H9 (cell line): ENCODE data around the gene TSPAN17. TPM values are rescaled to one million over a fixed set of nuclear protein-coding genes. Genes with fewer than 3 reads are reported as not detected.

Experiments used
- DNase-seq: peaks from one replicate; pipeline ENCODE4 v3.0.0-alpha.2; 2017
- H2AFZ ChIP-seq: one replicate; pipeline ENCODE4 v1.6.1; 2013; ENCODE audit warnings: mild to moderate bottlenecking, low read length, control low read depth, moderate library complexity
- H2AK5ac ChIP-seq: 2 replicates; pipeline ENCODE4 v1.6.1; 2013; ENCODE audit warnings: low read length, control low read depth, mixed read lengths; ENCODE audit not compliant: insufficient read length
- H2BK120ac ChIP-seq: one replicate; pipeline ENCODE4 v1.6.1; 2013; ENCODE audit warnings: low read depth, mild to moderate bottlenecking, low read length, control low read depth, inconsistent platforms; ENCODE audit not compliant: poor library complexity, severe bottlenecking
- H2BK12ac ChIP-seq: 2 replicates; pipeline ENCODE4 v1.6.1; 2013; ENCODE audit warnings: low read length, control low read depth, mixed read lengths, low read depth; ENCODE audit not compliant: insufficient read length
- H2BK15ac ChIP-seq: 2 replicates; pipeline ENCODE4 v1.6.1; 2013; ENCODE audit warnings: low read depth, low read length, control low read depth
- H2BK20ac ChIP-seq: one replicate; pipeline ENCODE4 v1.6.1; 2013; ENCODE audit warnings: low read depth, mild to moderate bottlenecking, low read length, control low read depth, inconsistent platforms; ENCODE audit not compliant: poor library complexity, severe bottlenecking
- H2BK5ac ChIP-seq: 2 replicates; pipeline ENCODE4 v1.6.1; 2013; ENCODE audit warnings: low read length, control low read depth, mixed read lengths; ENCODE audit not compliant: insufficient read length
- H3K14ac ChIP-seq: 2 replicates; pipeline ENCODE4 v1.6.1; 2013; ENCODE audit warnings: low read length, control low read depth; ENCODE audit not compliant: insufficient read depth
- H3K18ac ChIP-seq: 2 replicates; pipeline ENCODE4 v1.6.1; 2013; ENCODE audit warnings: low read depth, mild to moderate bottlenecking, mixed read lengths, low read length, control low read depth; ENCODE audit not compliant: insufficient read length
- H3K23ac ChIP-seq: 2 replicates; pipeline ENCODE4 v1.6.1; 2013; ENCODE audit warnings: low read length, control low read depth, mixed read lengths, low read depth; ENCODE audit not compliant: insufficient read length
- H3K23me2 ChIP-seq: 2 replicates; pipeline ENCODE4 v1.6.1; 2013; ENCODE audit warnings: low read depth, mild to moderate bottlenecking, mixed read lengths, low read length, control low read depth; ENCODE audit not compliant: insufficient read length, poor library complexity, severe bottlenecking
- H3K27ac ChIP-seq: 2 replicates; pipeline ENCODE4 v1.5.1; 2013; ENCODE audit warnings: low read length, control low read depth, mixed read lengths, low read depth; ENCODE audit not compliant: insufficient read length
- H3K27me3 ChIP-seq: 2 replicates; pipeline ENCODE4 v1.6.1; 2013; ENCODE audit warnings: low read length, control low read depth, inconsistent platforms; ENCODE audit not compliant: insufficient read depth
- H3K4ac ChIP-seq: 2 replicates; pipeline ENCODE4 v1.6.1; 2013; ENCODE audit warnings: low read depth, mild to moderate bottlenecking, control low read depth, inconsistent platforms, low read length, moderate library complexity
- H3K4me1 ChIP-seq: 2 replicates; pipeline ENCODE4 v1.6.1; 2013; ENCODE audit warnings: low read length, control low read depth, inconsistent platforms; ENCODE audit not compliant: insufficient read depth
- H3K4me2 ChIP-seq: 2 replicates; pipeline ENCODE4 v1.6.1; 2013; ENCODE audit warnings: low read length, control low read depth, mixed read lengths; ENCODE audit not compliant: insufficient read length, insufficient read depth
- H3K56ac ChIP-seq: 2 replicates; pipeline ENCODE4 v1.6.1; 2013; ENCODE audit warnings: low read depth, mild to moderate bottlenecking, mixed read lengths, low read length, control low read depth; ENCODE audit not compliant: insufficient read length
- H3K79me1 ChIP-seq: 2 replicates; pipeline ENCODE4 v1.6.1; 2013; ENCODE audit warnings: low read depth, mild to moderate bottlenecking, moderate library complexity, low read length, control low read depth, inconsistent platforms; ENCODE audit not compliant: insufficient read depth, poor library complexity, severe bottlenecking
- H3K79me2 ChIP-seq: 2 replicates; pipeline ENCODE4 v1.6.1; 2013; ENCODE audit warnings: low read length, control low read depth, inconsistent platforms; ENCODE audit not compliant: insufficient read depth
- H3K9ac ChIP-seq: 2 replicates; pipeline ENCODE4 v1.6.1; 2013; ENCODE audit warnings: low read length, control low read depth, mixed read lengths; ENCODE audit not compliant: insufficient read length; ENCODE audit errors: extremely low read depth
- H3K9me3 ChIP-seq: one replicate; pipeline ENCODE4 v1.6.1; 2013; ENCODE audit warnings: low read depth, low read length, inconsistent platforms; ENCODE audit not compliant: control insufficient read depth
- H3T11ph ChIP-seq: one replicate; pipeline ENCODE4 v1.6.1; 2013; ENCODE audit warnings: mild to moderate bottlenecking, low read length, control low read depth, inconsistent platforms
- H4K20me1 ChIP-seq: one replicate; pipeline ENCODE4 v1.6.1; 2013; ENCODE audit not compliant: control insufficient read depth, insufficient read length, insufficient read depth
- H4K5ac ChIP-seq: 2 replicates; pipeline ENCODE4 v1.6.1; 2013; ENCODE audit warnings: low read depth, mild to moderate bottlenecking, mixed read lengths, low read length, control low read depth; ENCODE audit not compliant: insufficient read length
- H4K8ac ChIP-seq: replicated peaks from 2 replicates; pipeline ENCODE4 v1.6.1; 2013; ENCODE audit warnings: low read length, control low read depth, mixed read lengths, low read depth; ENCODE audit not compliant: insufficient read length
- H4K91ac ChIP-seq: 2 replicates; pipeline ENCODE4 v1.6.1; 2013; ENCODE audit warnings: low read depth, mild to moderate bottlenecking, moderate library complexity, mixed read lengths, low read length, control low read depth; ENCODE audit not compliant: insufficient read length
- H3K27ac Mint-ChIP-seq, 3 experiments: 2 replicates in 2 of 3; 3 replicates in 1 of 3; pipeline ENCODE4 v1.8.0; 2020 to 2021; ENCODE audit warnings: mixed read lengths in 3 of 3, mild to moderate bottlenecking in 1 of 3, moderate library complexity in 1 of 3
- H3K27me3 Mint-ChIP-seq: 2 replicates; pipeline ENCODE4 v1.8.0; 2021; ENCODE audit warnings: low read depth, mild to moderate bottlenecking, moderate library complexity, mixed read lengths
- H3K36me3 Mint-ChIP-seq, 3 experiments: 2 replicates in 2 of 3; 3 replicates in 1 of 3; pipeline ENCODE4 v1.8.0; 2020 to 2021; ENCODE audit warnings: low read depth in 3 of 3, mixed read lengths in 3 of 3; ENCODE audit not compliant: insufficient read depth in 1 of 3
- H3K4me1 Mint-ChIP-seq, 2 experiments: 2 replicates each; pipeline ENCODE4 v1.8.0; 2020; ENCODE audit warnings: mixed read lengths in 2 of 2
- H3K4me3 Mint-ChIP-seq, 2 experiments: 2 replicates in 1 of 2; 3 replicates in 1 of 2; pipeline ENCODE4 v1.8.0; 2020 to 2021; ENCODE audit warnings: mild to moderate bottlenecking in 2 of 2, mixed read lengths in 2 of 2, moderate library complexity in 1 of 2
- H3K9me3 Mint-ChIP-seq, 2 experiments: 2 replicates in 1 of 2; 3 replicates in 1 of 2; pipeline ENCODE4 v1.8.0; 2020; ENCODE audit warnings: mild to moderate bottlenecking in 2 of 2, mixed read lengths in 2 of 2, moderate library complexity in 1 of 2
- CTCF ChIP-seq: fragments of 200-600 bp; sonication (generic); conservative IDR thresholded peaks from 3 replicates; pipeline ENCODE4 v1.8.0; 2021; ENCODE audit warnings: antibody characterized with exemption, mild to moderate bottlenecking
- WGBS: extraction: QIAGEN DNeasy Blood & Tissue Kit; methylation state at CpG from one replicate; pipeline ENCODE4 v1.1.7; 2013; ENCODE audit warnings: missing lambda C conversion rate, low lambda C conversion rate, mixed read lengths; ENCODE audit not compliant: insufficient read length; ENCODE audit errors: extremely low coverage; 5-methylcytosine and 5-hydroxymethylcytosine counted together
- total RNA-seq: library from RNA; stranded (reverse); gene quantifications from 2 replicates; pipeline ENCODE4 v1.2.1, GENCODE V29; 2021

The TSPAN17 gene
- total RNA-seq, 1 experiment from 2014 or later: 46.8 TPM

GRCh38 chr5:176670449-176670848 is 23.2 kb downstream of the TSPAN17 start:
- Histone ChIP-seq H4K8ac (no peak overlapping the region), H3K79me2 (no peaks in the 10 kb centered on the region), H3K9ac (no peak overlapping the region), H3K23ac (no peak overlapping the region), H3K9me3 (no peaks in the 10 kb centered on the region), H3K14ac (no peak overlapping the region), H4K91ac (no peak overlapping the region), H3K23me2 (no peaks in the 10 kb centered on the region), H3K18ac (no peak overlapping the region), H2AK5ac (no peak overlapping the region), H3K27me3 (no peaks in the 10 kb centered on the region), H2AFZ (no peak overlapping the region), H4K20me1 (no peaks in the 10 kb centered on the region), H3T11ph (no peak overlapping the region), H2BK15ac (no peak overlapping the region), H2BK12ac (no peak overlapping the region), H3K4ac (no peak overlapping the region), H2BK5ac (no peak overlapping the region), H2BK20ac (no peak overlapping the region), H3K4me2 (no peak overlapping the region), H3K4me1 (peaks cover 4% of the 10 kb centered on the region; the same call in 1 of the 2 replicates), H3K27ac (no peak overlapping the region), H3K79me1 (no peaks in the 10 kb centered on the region), H3K56ac (no peak overlapping the region), H4K5ac (no peak overlapping the region), H2BK120ac (no peak overlapping the region)
- Mint-ChIP-seq H3K4me3 (no peak overlapping the region), H3K36me3 (peaks cover 0 to 1% (median 0%) of the 10 kb centered on the region in 3 experiments; a peak in 2 of 7 replicates), H3K27me3 (peaks cover 8% of the 10 kb centered on the region), H3K4me1 (peaks cover 22 to 35% of the 10 kb centered on the region in 2 experiments), H3K27ac (no peak overlapping the region), H3K9me3 (peaks cover 2 to 3% of the 10 kb centered on the region in 2 experiments; a peak in 3 of 5 replicates)
- no CpG with 5 or more reads among the region's 8 CpGs for WGBS
- no peak for DNase-seq
- TF ChIP-seq CTCF: no peak
